ENCODE results near the gene GPR108. TPM values are rescaled to one million over a fixed set of nuclear protein-coding genes. Genes with fewer than 3 reads are reported as not detected.

GPR108 gene
- total RNA-seq, 1 donor: 34.1 TPM

DNA sequence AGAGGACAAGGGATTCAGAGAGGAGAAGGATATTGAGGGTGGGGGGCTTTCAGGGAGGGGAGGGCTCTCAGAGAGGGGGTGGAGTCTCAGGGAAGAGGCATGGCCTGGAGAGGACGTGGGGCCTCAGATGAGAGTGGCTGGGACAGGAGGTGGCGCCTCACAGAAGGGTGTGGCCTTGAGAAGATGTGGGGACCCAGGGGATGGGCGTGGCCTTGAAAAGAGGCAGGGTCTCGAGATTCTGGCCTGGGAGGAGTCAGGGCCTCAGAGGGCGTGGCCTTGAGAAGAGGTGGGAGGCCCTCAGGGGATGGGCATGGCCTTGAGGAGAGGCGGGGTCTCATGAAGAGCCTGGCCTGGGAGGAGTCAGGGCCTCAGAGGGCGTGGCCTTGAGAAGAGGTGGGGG lies 43.7 kb downstream of the GPR108 start:
- no peak for DNase-seq (ENCODE audit: low read depth)
- H3K4me3 ChIP-seq (ENCODE audit: low read depth, low read length): no peak overlapping the region
- TF ChIP-seq, protein P1, sequence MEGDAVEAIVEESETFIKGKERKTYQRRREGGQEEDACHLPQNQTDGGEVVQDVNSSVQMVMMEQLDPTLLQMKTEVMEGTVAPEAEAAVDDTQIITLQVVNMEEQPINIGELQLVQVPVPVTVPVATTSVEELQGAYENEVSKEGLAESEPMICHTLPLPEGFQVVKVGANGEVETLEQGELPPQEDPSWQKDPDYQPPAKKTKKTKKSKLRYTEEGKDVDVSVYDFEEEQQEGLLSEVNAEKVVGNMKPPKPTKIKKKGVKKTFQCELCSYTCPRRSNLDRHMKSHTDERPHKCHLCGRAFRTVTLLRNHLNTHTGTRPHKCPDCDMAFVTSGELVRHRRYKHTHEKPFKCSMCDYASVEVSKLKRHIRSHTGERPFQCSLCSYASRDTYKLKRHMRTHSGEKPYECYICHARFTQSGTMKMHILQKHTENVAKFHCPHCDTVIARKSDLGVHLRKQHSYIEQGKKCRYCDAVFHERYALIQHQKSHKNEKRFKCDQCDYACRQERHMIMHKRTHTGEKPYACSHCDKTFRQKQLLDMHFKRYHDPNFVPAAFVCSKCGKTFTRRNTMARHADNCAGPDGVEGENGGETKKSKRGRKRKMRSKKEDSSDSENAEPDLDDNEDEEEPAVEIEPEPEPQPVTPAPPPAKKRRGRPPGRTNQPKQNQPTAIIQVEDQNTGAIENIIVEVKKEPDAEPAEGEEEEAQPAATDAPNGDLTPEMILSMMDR (IDR thresholded peaks at IDR 0.05; ENCODE audit: insufficient read depth, low read depth, low read length): no peak

GRCh38 chr19:6693056-6693471 lies 44.3 kb downstream of the GPR108 start:
- TF ChIP-seq, protein P1 (IDR thresholded peaks at IDR 0.05; ENCODE audit: insufficient read depth, low read depth, low read length): no peak
- no peak for DNase-seq (ENCODE audit: low read depth)
- no peak overlapping the region for H3K4me3 ChIP-seq (ENCODE audit: low read depth, low read length)

GRCh38 chr19:6692027-6692426 lies 45.4 kb downstream of the GPR108 start:
- H3K4me3 ChIP-seq (ENCODE audit: low read depth, low read length): no peak overlapping the region
- no peak for DNase-seq (ENCODE audit: low read depth)
- TF ChIP-seq, protein P1 (IDR thresholded peaks at IDR 0.05; ENCODE audit: insufficient read depth, low read depth, low read length): no peak

GRCh38 chr19:6691342-6691741 lies 46.0 kb downstream of the GPR108 start:
- TF ChIP-seq, protein P1 (IDR thresholded peaks at IDR 0.05; ENCODE audit: insufficient read depth, low read depth, low read length): no peak
- no peak overlapping the region for H3K4me3 ChIP-seq (ENCODE audit: low read depth, low read length)
- no peak for DNase-seq (ENCODE audit: low read depth)

- TF ChIP-seq, protein P1 (IDR thresholded peaks at IDR 0.05; ENCODE audit: insufficient read depth, low read depth, low read length): no peak
- no peak for DNase-seq (ENCODE audit: low read depth)
- H3K4me3 ChIP-seq (ENCODE audit: low read depth, low read length): no peak overlapping the region
Measured at GRCh38 chr19:6690160-6690885, 47.1 kb downstream of the GPR108 start.

DNA sequence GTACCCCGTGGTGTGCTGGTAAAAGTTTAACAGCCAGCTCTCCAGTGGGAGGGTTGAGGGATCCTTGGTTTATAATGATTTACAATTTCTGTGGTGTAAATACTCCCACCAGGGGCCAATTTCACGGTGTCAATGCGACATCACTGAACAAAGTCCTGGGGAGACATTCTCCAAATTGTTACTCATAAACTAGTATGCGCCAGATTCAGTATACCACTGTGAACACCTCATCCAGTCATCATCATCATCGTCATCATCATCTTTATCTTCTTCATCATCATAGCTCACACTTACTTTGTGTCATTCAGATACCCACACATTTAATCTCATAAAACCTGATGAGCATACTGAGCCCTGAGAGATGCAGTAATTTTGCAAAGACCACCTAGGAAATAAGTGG lies 50.3 kb downstream of the GPR108 start:
- no peak overlapping the region for H3K4me3 ChIP-seq (ENCODE audit: low read depth, low read length)
- no peak for DNase-seq (ENCODE audit: low read depth)
- TF ChIP-seq, protein P1 (IDR thresholded peaks at IDR 0.05; ENCODE audit: insufficient read depth, low read depth, low read length): no peak

GRCh38 chr19:6686628-6686975 lies 50.8 kb downstream of the GPR108 start:
- no peak for DNase-seq (ENCODE audit: low read depth)
- TF ChIP-seq, protein P1 (IDR thresholded peaks at IDR 0.05; ENCODE audit: insufficient read depth, low read depth, low read length): no peak
- no peak overlapping the region for H3K4me3 ChIP-seq (ENCODE audit: low read depth, low read length)

Data from fibroblast of villous mesenchyme (primary cell).